PC-9 (cell line): ENCODE measurements around the gene KCNT2. TPM values are rescaled to one million over a fixed set of nuclear protein-coding genes. Genes with fewer than 3 reads are reported as not detected.
"Not testable (repeated sequence)": the region's sequence is repeated elsewhere in the genome, so short reads cannot be mapped to it uniquely, and the experiment has no call there.

ENCODE experiments used
- BruUV-seq: library from RNA; stranded (reverse); fragments of 400-500 nt; replicated peaks from 2 replicates; lab custom pipeline; 2021; lab: Mats Ljungman, UMichigan
- CTCF ChIA-PET: fragments of 300-600 bp; sonication (Branson Sonifier 250); formaldehyde crosslinking; loops from one replicate; lab custom pipeline; 2022; ENCODE audit warnings: antibody characterized with exemption; lab: Charles Lee
- POLR2A ChIA-PET: fragments of 300-600 bp; sonication (Branson Sonifier 250); formaldehyde crosslinking; loops from one replicate; lab custom pipeline; 2022; ENCODE audit warnings: antibody characterized with exemption; ENCODE audit not compliant: unreplicated experiment; lab: Charles Lee
- DNase-seq, 2 experiments: peaks; one replicate each; pipeline versions ENCODE4 v3.0.0 to v3.0.0-alpha.2; 2015 to 2022; ENCODE audit warnings: mixed read lengths in 1 of 2
- H2AFZ ChIP-seq: fragments of 200-600 bp; sonication (generic); 2 replicates; pipeline ENCODE4 v1.8.1; 2017; ENCODE audit warnings: antibody characterized with exemption
- H3F3A ChIP-seq: fragments of 200-600 bp; sonication (generic); 2 replicates; pipeline ENCODE4 v1.8.1; 2017; ENCODE audit warnings: antibody characterized with exemption, mild to moderate bottlenecking, low read depth; ENCODE audit not compliant: insufficient read depth
- H3K27ac ChIP-seq: fragments of 200-600 bp; sonication (generic); 2 replicates; pipeline ENCODE4 v1.6.1; 2016; ENCODE audit warnings: mixed run types
- H3K27me3 ChIP-seq: fragments of 200-600 bp; sonication (generic); 2 replicates; pipeline ENCODE4 v1.6.1; 2016; ENCODE audit warnings: low read depth, mixed run types; ENCODE audit not compliant: insufficient read depth
- H3K36me3 ChIP-seq: fragments of 200-600 bp; sonication (generic); 2 replicates; pipeline ENCODE4 v1.6.1; 2016; ENCODE audit warnings: low read depth, mixed run types
- H3K4me1 ChIP-seq: fragments of 200-600 bp; sonication (generic); replicated peaks from 2 replicates; pipeline ENCODE4 v1.6.1; 2016; ENCODE audit warnings: mixed run types; ENCODE audit not compliant: insufficient read depth
- H3K4me2 ChIP-seq: fragments of 200-600 bp; sonication (generic); 2 replicates; pipeline ENCODE4 v1.6.1; 2017; ENCODE audit warnings: mixed run types
- H3K4me3 ChIP-seq: fragments of 200-600 bp; sonication (generic); 2 replicates; pipeline ENCODE4 v1.6.1; 2016; ENCODE audit warnings: mixed run types
- H3K79me2 ChIP-seq: fragments of 200-600 bp; sonication (generic); 2 replicates; pipeline ENCODE4 v1.6.1; 2017; ENCODE audit warnings: low read depth, mixed run types
- H3K9me2 ChIP-seq: fragments of 200-600 bp; sonication (generic); 2 replicates; pipeline ENCODE4 v1.8.1; 2017; ENCODE audit warnings: mild to moderate bottlenecking; ENCODE audit not compliant: insufficient read depth
- H3K9me3 ChIP-seq: fragments of 200-600 bp; sonication (generic); 2 replicates; pipeline ENCODE4 v1.8.1; 2016; ENCODE audit warnings: low read depth; ENCODE audit not compliant: insufficient read depth
- H4K20me1 ChIP-seq: fragments of 200-600 bp; sonication (generic); 2 replicates; pipeline ENCODE4 v1.8.1; 2017; ENCODE audit not compliant: insufficient read depth
- EZH2 ChIP-seq: fragments of 200-600 bp; sonication (generic); IDR thresholded peaks from 2 replicates; pipeline ENCODE4 v1.8.0; 2017; ENCODE audit warnings: antibody characterized with exemption, low read depth
- intact Hi-C: fragments of 100-400 bp; cut with micrococcal nuclease; formaldehyde crosslinking; loops from one replicate; pipeline ENCODE4 v1.10.0; 2022; ENCODE audit not compliant: unreplicated experiment
- total RNA-seq: library from RNA; stranded (reverse); gene quantifications from 2 replicates; pipeline ENCODE4 v1.2.3, GENCODE V29; 2021
- TF ChIP-seq, protein P1 (sequence below): fragments of 200-600 bp; sonication (generic); conservative IDR thresholded peaks from 2 replicates; pipeline ENCODE4 v1.6.1; 2017; ENCODE audit warnings: mixed run types, antibody characterized with exemption, mild to moderate bottlenecking, moderate library complexity

KCNT2 gene
- total RNA-seq, 1 experiment from 2014 or later: 0.90 TPM

DNA sequence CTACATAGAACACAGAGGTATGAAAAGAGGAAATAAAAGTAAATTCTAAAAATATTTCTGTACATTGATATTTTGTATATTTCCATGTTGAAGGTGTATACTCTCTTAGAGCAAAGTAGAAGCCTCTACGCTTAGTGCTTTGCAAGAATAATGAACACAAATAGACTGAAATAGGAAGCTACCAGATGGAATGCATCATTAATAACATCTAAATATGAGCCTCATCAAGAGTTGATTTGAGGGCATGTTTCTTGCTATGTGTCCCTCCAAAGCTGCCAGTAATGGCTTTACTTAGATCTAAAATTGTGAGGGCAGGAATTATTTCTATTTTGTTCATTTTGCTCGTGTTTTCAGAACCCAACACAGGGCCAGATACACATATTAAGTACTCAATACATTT lies 94.4 kb downstream of the KCNT2 start:
- POLR2A ChIA-PET: no interaction called here

GRCh38 chr1:196510451-196510850 lies 97.8 kb downstream of the KCNT2 start:
- ChIA-PET POLR2A (no interaction called here), CTCF (no interaction called here)
- Histone ChIP-seq H3K27me3 (no peaks in the 10 kb centered on the region), H3K79me2 (no peaks in the 10 kb centered on the region), H3K4me1 (no peaks in the 10 kb centered on the region), H3K9me3 (no peaks in the 10 kb centered on the region), H3K4me2 (no peak overlapping the region), H3K9me2 (no peaks in the 10 kb centered on the region), H3F3A (no peaks in the 10 kb centered on the region), H3K4me3 (no peak overlapping the region), H2AFZ (no peak overlapping the region), H4K20me1 (no peaks in the 10 kb centered on the region), H3K36me3 (no peaks in the 10 kb centered on the region), H3K27ac (no peak overlapping the region)
- DNase-seq: no peak
- TF ChIP-seq, protein P1, sequence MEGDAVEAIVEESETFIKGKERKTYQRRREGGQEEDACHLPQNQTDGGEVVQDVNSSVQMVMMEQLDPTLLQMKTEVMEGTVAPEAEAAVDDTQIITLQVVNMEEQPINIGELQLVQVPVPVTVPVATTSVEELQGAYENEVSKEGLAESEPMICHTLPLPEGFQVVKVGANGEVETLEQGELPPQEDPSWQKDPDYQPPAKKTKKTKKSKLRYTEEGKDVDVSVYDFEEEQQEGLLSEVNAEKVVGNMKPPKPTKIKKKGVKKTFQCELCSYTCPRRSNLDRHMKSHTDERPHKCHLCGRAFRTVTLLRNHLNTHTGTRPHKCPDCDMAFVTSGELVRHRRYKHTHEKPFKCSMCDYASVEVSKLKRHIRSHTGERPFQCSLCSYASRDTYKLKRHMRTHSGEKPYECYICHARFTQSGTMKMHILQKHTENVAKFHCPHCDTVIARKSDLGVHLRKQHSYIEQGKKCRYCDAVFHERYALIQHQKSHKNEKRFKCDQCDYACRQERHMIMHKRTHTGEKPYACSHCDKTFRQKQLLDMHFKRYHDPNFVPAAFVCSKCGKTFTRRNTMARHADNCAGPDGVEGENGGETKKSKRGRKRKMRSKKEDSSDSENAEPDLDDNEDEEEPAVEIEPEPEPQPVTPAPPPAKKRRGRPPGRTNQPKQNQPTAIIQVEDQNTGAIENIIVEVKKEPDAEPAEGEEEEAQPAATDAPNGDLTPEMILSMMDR: no peak
- TF ChIP-seq EZH2: no peak
- intact Hi-C loops: no loop called here
- no TSS peak for BruUV-seq

More for the DNA sequence above, 94.4 kb downstream of the KCNT2 start:
- no peaks in the 10 kb centered on the region for H3F3A ChIP-seq
- no peak overlapping the region for H3K27ac ChIP-seq
- intact Hi-C loops: no loop called here
- DNase-seq: no peak
- no peak overlapping the region for H2AFZ ChIP-seq
- BruUV-seq: no TSS peak
- no peak overlapping the region for H3K4me3 ChIP-seq
- no peaks in the 10 kb centered on the region for H3K36me3 ChIP-seq
- H3K4me1 ChIP-seq: no peaks in the 10 kb centered on the region
- no peaks in the 10 kb centered on the region for H3K79me2 ChIP-seq
- H3K9me3 ChIP-seq: no peaks in the 10 kb centered on the region
- no peaks in the 10 kb centered on the region for H4K20me1 ChIP-seq
- no peak overlapping the region for H3K4me2 ChIP-seq
- no peaks in the 10 kb centered on the region for H3K27me3 ChIP-seq
- TF ChIP-seq EZH2: no peak
- TF ChIP-seq, protein P1: no peak
- H3K9me2 ChIP-seq: no peaks in the 10 kb centered on the region
- CTCF ChIA-PET: no interaction called here

- H2AFZ ChIP-seq, H3K36me3 ChIP-seq, H4K20me1 ChIP-seq, H3K4me1 ChIP-seq, H3F3A ChIP-seq, BruUV-seq, H3K79me2 ChIP-seq, H3K4me2 ChIP-seq, H3K9me2 ChIP-seq, H3K9me3 ChIP-seq, CTCF ChIA-PET, H3K27me3 ChIP-seq, H3K27ac ChIP-seq, intact Hi-C loops, H3K4me3 ChIP-seq, POLR2A ChIA-PET, DNase-seq: not testable (repeated sequence)
Measured at GRCh38 chr1:196504224-196504623, 104.0 kb downstream of the KCNT2 start.

- no peaks in the 10 kb centered on the region for H3K4me1 ChIP-seq
- H3K4me2 ChIP-seq: no peak overlapping the region
- H3K9me3 ChIP-seq: no peaks in the 10 kb centered on the region
- no peak for DNase-seq
- CTCF ChIA-PET: no interaction called here
- H3K79me2 ChIP-seq: no peaks in the 10 kb centered on the region
- H3K4me3 ChIP-seq: no peak overlapping the region
- H3K27me3 ChIP-seq: no peaks in the 10 kb centered on the region
- H2AFZ ChIP-seq: no peak overlapping the region
- H3K36me3 ChIP-seq: no peaks in the 10 kb centered on the region
- TF ChIP-seq, protein P1: no peak
- TF ChIP-seq EZH2: no peak
- intact Hi-C loops: no loop called here
- no peaks in the 10 kb centered on the region for H4K20me1 ChIP-seq
- H3F3A ChIP-seq: no peaks in the 10 kb centered on the region
- H3K9me2 ChIP-seq: no peaks in the 10 kb centered on the region
- POLR2A ChIA-PET: no interaction called here
- H3K27ac ChIP-seq: no peak overlapping the region
- BruUV-seq: no TSS peak
Measured at GRCh38 chr1:196502437-196502836, 105.8 kb downstream of the KCNT2 start.
